ENCODE results near the gene DIS3. TPM values are rescaled to one million over a fixed set of nuclear protein-coding genes. Genes with fewer than 3 reads are reported as not detected.

DIS3 gene, protein sequence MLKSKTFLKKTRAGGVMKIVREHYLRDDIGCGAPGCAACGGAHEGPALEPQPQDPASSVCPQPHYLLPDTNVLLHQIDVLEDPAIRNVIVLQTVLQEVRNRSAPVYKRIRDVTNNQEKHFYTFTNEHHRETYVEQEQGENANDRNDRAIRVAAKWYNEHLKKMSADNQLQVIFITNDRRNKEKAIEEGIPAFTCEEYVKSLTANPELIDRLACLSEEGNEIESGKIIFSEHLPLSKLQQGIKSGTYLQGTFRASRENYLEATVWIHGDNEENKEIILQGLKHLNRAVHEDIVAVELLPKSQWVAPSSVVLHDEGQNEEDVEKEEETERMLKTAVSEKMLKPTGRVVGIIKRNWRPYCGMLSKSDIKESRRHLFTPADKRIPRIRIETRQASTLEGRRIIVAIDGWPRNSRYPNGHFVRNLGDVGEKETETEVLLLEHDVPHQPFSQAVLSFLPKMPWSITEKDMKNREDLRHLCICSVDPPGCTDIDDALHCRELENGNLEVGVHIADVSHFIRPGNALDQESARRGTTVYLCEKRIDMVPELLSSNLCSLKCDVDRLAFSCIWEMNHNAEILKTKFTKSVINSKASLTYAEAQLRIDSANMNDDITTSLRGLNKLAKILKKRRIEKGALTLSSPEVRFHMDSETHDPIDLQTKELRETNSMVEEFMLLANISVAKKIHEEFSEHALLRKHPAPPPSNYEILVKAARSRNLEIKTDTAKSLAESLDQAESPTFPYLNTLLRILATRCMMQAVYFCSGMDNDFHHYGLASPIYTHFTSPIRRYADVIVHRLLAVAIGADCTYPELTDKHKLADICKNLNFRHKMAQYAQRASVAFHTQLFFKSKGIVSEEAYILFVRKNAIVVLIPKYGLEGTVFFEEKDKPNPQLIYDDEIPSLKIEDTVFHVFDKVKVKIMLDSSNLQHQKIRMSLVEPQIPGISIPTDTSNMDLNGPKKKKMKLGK
- total RNA-seq (2014; rRNA removed; shearing (Covaris generic)), result 43.4 and 45.1 TPM in 2 replicates
- polyA plus RNA-seq (2016; fragmentation: Nextera tagmentation; extraction: Ambion mirVana), result 37.0 and 37.7 TPM in 2 replicates
- long read RNA-seq, full-length matches to known transcripts, result 3 of 13 reads
- long read RNA-seq, partial matches to known transcripts, result 10 of 13 reads
- long read RNA-seq, other reads (novel, unspliced or antisense), result 0 of 13 reads

GRCh38 chr13:72781451-72782439 lies at the start of gene DIS3, which contains the start of gene PIBF1:
DIS3 (minus strand) TSS chr13:72781900; CDS start chr13:72781832, 68 bp downstream.
PIBF1 (plus strand) TSS chr13:72782133; CDS start chr13:72783470, 1,337 bp downstream.
- Histone ChIP-seq H3K4me1 (ENCODE audit: insufficient read depth) (peaks cover 16% of the 10 kb centered on the region; the same call in 1 of the 2 replicates), H3K79me2 (replicated peaks; ENCODE audit: insufficient read depth) (peaks cover 69% of the 10 kb centered on the region), H3K36me3 (ENCODE audit: insufficient read depth) (peaks cover 12% of the 10 kb centered on the region; the same call in 1 of the 2 replicates), H2AFZ (peak within 1 kb of the TSS; percentile 83), H3K9me2 (ENCODE audit: insufficient read depth) (no peaks in the 10 kb centered on the region), H4K20me1 (replicated peaks; ENCODE audit: insufficient read depth) (no peaks in the 10 kb centered on the region; the same call in 1 of the 2 replicates), H3K4me2 (peak within 1 kb of the TSS; percentile 91), H3K27ac (ENCODE audit: low read depth) (peak within 1 kb of the TSS; percentile 51; the same call in 1 of the 2 replicates), H3F3A (replicated peaks; ENCODE audit: low read depth) (no peaks in the 10 kb centered on the region), H3K27me3 (ENCODE audit: insufficient read depth) (no peaks in the 10 kb centered on the region), H3K4me3 (peak within 1 kb of the TSS; percentile 71)
- peak; percentile 99 for DNase-seq (ENCODE audit: low spot score)
- TF ChIP-seq NANOG (IDR thresholded peaks at IDR 0.05; ENCODE audit: borderline replicate concordance) (0 out of 2 replicates have a peak, but pooled peaks have one; percentile 32), ZNF331 (CRISPR knock-in tag; IDR thresholded peaks at IDR 0.05; ENCODE audit: low read depth) (no peak), CREB1 (CRISPR knock-in tag; IDR thresholded peaks at IDR 0.05; ENCODE audit: low read depth) (peak; percentile 25; the same call in 1 of the 2 replicates), POLR2AphosphoS5 (IDR thresholded peaks at IDR 0.05; ENCODE audit: low read depth) (peak; percentile 83), REST (IDR thresholded peaks at IDR 0.05; ENCODE audit: unreplicated experiment) (no peak), JUNB (IDR thresholded peaks at IDR 0.05; ENCODE audit: unreplicated experiment) (no peak)
- TF ChIP-seq, protein P1, sequence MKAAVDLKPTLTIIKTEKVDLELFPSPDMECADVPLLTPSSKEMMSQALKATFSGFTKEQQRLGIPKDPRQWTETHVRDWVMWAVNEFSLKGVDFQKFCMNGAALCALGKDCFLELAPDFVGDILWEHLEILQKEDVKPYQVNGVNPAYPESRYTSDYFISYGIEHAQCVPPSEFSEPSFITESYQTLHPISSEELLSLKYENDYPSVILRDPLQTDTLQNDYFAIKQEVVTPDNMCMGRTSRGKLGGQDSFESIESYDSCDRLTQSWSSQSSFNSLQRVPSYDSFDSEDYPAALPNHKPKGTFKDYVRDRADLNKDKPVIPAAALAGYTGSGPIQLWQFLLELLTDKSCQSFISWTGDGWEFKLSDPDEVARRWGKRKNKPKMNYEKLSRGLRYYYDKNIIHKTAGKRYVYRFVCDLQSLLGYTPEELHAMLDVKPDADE (IDR thresholded peaks at IDR 0.05), result peak; percentile 86
- no peaks in the 10 kb centered on the region; the same call in 2 of the 3 replicates for H3K9me3 Mint-ChIP-seq
- H3K36me3 Mint-ChIP-seq (ENCODE audit: low read depth), result peaks cover 27% of the 10 kb centered on the region
- ATAC-seq, result peak; percentile 98
- H3K27me3 Mint-ChIP-seq (ENCODE audit: insufficient read depth, low read depth, poor library complexity), result peaks cover 7% of the 10 kb centered on the region
- peak within 1 kb of the TSS; percentile 99 for H3K4me3 Mint-ChIP-seq
- H3K27ac Mint-ChIP-seq, result peak within 1 kb of the TSS; percentile 100
- peaks cover 12% of the 10 kb centered on the region for H3K4me1 Mint-ChIP-seq

All from GM23338 (cell line).